ENCODE measurements around the gene NGDN. TPM values are rescaled to one million over a fixed set of nuclear protein-coding genes. Genes with fewer than 3 reads are reported as not detected.
A peak's percentile ranks its signal among the peaks of the same experiment; 100 is the strongest.
"Not testable (repeated sequence)": the region's sequence is repeated elsewhere in the genome, so short reads cannot be mapped to it uniquely, and the experiment has no call there.

The NGDN gene, protein sequence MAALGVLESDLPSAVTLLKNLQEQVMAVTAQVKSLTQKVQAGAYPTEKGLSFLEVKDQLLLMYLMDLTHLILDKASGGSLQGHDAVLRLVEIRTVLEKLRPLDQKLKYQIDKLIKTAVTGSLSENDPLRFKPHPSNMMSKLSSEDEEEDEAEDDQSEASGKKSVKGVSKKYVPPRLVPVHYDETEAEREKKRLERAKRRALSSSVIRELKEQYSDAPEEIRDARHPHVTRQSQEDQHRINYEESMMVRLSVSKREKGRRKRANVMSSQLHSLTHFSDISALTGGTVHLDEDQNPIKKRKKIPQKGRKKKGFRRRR
- 10 to 100 TPM; 35.8 to 45.6 (median 36.5) TPM for total RNA-seq

DNA sequence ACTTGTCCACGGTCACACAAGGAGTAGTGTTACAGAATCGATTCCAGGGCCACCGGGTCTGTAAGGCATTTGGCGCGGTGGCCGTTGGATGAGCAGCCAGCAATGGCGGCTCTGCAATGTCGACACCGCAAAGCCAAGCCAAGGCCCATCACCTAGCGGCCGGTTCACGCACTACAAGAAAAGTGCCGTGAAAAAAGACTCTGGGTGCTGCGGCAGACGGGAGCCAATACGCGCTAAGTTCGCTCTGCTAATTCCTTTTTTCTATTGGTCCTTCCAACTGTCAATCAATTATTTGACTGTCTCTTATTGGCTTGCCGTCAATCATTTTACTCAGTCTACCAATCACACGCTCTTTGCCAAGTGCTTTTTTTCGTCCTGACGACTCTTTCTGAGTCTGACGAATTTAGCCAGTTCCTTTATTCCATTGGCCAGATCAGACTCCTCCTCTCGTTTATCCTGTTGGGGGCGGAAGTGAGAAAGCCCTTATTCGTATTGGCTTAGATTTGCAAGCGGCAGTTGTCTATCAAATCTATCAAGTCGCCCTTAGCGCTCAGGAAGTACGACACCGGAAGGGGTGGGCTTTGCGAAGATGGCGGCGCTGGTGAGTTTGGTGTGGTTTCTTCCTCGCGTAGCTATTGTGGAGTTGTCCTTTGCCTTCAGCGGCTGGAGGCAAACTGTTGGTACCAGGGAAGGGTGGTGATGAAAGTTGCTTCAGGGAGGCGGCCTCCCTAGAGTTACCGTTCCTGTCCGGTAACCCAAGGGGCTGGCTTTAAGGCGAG is at the start of gene NGDN:
Gene NGDN (plus strand): TSS at position 577 of the 779 bp plus-strand sequence. CDS start 13 bp downstream, at position 590.
- Histone ChIP-seq H3K27ac (peak within 1 kb of the TSS; percentile 76 to 92 (median 84)), H3K4me3 (peak within 1 kb of the TSS; percentile 69 to 96 (median 74)), H3K36me3 (peaks cover 0 to 37% (median 8%) of the 10 kb centered on the region in 3 donors), H3K27me3 (no peaks in the 10 kb centered on the region), H3K9me3 (no peaks in the 10 kb centered on the region), H3K4me1 (peaks cover 0 to 22% (median 8%) of the 10 kb centered on the region in 4 donors)
- TF ChIP-seq EP300 (IDR thresholded peaks at IDR 0.05): peak; percentile 95 to 98
- TF ChIP-seq, protein P1, sequence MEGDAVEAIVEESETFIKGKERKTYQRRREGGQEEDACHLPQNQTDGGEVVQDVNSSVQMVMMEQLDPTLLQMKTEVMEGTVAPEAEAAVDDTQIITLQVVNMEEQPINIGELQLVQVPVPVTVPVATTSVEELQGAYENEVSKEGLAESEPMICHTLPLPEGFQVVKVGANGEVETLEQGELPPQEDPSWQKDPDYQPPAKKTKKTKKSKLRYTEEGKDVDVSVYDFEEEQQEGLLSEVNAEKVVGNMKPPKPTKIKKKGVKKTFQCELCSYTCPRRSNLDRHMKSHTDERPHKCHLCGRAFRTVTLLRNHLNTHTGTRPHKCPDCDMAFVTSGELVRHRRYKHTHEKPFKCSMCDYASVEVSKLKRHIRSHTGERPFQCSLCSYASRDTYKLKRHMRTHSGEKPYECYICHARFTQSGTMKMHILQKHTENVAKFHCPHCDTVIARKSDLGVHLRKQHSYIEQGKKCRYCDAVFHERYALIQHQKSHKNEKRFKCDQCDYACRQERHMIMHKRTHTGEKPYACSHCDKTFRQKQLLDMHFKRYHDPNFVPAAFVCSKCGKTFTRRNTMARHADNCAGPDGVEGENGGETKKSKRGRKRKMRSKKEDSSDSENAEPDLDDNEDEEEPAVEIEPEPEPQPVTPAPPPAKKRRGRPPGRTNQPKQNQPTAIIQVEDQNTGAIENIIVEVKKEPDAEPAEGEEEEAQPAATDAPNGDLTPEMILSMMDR (IDR thresholded peaks at IDR 0.05): peak; percentile 72 to 93 (median 86)
- peak in 1 of 2 donors; percentile 63 for TF ChIP-seq POLR2A (IDR thresholded peaks at IDR 0.05)
- DNase-seq (ENCODE audit: low spot score in 2 of 2): peak; percentile 93 to 98
- WGBS, 2 donors: 4 to 5% methylated on average over 41 of the region's 41 CpGs

GRCh38 chr14:23421594-23421993 is 47.9 kb upstream of the NGDN start:
- no peak for DNase-seq (ENCODE audit: low spot score in 2 of 2)
- Histone ChIP-seq H3K4me1 (no peaks in the 10 kb centered on the region), H3K36me3 (no peaks in the 10 kb centered on the region), H3K27ac (no peak overlapping the region), H3K27me3 (no peaks in the 10 kb centered on the region), H3K9me3 (no peaks in the 10 kb centered on the region), H3K4me3 (no peak overlapping the region)
- no peak for TF ChIP-seq EP300 (IDR thresholded peaks at IDR 0.05)
- TF ChIP-seq, protein P1 (IDR thresholded peaks at IDR 0.05): no peak
- TF ChIP-seq POLR2A (IDR thresholded peaks at IDR 0.05): no peak

- TF ChIP-seq, protein P1 (IDR thresholded peaks at IDR 0.05): no peak
- no peak for TF ChIP-seq EP300 (IDR thresholded peaks at IDR 0.05)
- TF ChIP-seq POLR2A (IDR thresholded peaks at IDR 0.05): no peak
- H3K27ac ChIP-seq: no peak overlapping the region
- 88 to 94% methylated on average over 6 of the region's 6 CpGs for WGBS, 2 donors
- DNase-seq (ENCODE audit: low spot score in 2 of 2): no peak
- no peaks in the 10 kb centered on the region for H3K27me3 ChIP-seq
- no peaks in the 10 kb centered on the region for H3K9me3 ChIP-seq
- H3K4me3 ChIP-seq: no peak overlapping the region
- no peaks in the 10 kb centered on the region for H3K4me1 ChIP-seq
- H3K36me3 ChIP-seq: no peaks in the 10 kb centered on the region
Measured at GRCh38 chr14:23423657-23424056, 45.8 kb upstream of the NGDN start.

DNA sequence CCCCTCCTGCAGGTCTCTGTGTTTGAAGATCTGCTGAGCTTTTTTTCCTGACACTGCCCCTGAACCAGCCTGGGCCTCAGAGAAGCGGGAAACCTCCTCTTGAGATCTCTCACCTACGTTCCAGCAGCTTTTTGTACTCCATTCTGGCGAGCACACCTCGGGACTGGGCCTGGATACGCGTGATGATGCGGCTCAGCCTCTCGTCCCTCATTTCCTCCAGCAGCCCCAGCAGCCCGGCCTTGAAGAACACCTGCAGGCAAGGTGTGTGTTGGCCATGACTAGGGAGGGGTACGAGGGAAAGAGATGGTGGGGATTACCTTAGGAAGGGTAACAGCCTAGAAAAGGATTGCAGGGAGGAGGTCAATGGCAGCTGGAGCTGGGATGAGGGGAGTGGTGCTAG is 44.3 kb upstream of the NGDN start:
- Histone ChIP-seq H3K36me3 (no peaks in the 10 kb centered on the region), H3K9me3 (no peaks in the 10 kb centered on the region), H3K4me3 (no peak overlapping the region), H3K27ac (no peak overlapping the region), H3K27me3 (no peaks in the 10 kb centered on the region), H3K4me1 (no peaks in the 10 kb centered on the region)
- WGBS, 2 donors: 81 to 84% methylated on average over 10 of the region's 10 CpGs
- TF ChIP-seq POLR2A (IDR thresholded peaks at IDR 0.05): no peak
- TF ChIP-seq, protein P1 (IDR thresholded peaks at IDR 0.05): no peak
- TF ChIP-seq EP300 (IDR thresholded peaks at IDR 0.05): no peak
- DNase-seq (ENCODE audit: low spot score in 2 of 2): no peak

- H3K9me3 ChIP-seq; H3K4me3 ChIP-seq; H3K27me3 ChIP-seq; H3K27ac ChIP-seq; H3K4me1 ChIP-seq; H3K36me3 ChIP-seq; DNase-seq (ENCODE audit: low spot score in 2 of 2): not testable (repeated sequence)
- 84 to 100% methylated on average over 4 to 6 of the region's 6 CpGs for WGBS, 2 donors
Measured at GRCh38 chr14:23425798-23426197, 43.7 kb upstream of the NGDN start.

Measured in tibial nerve (tissue), 4 donors.